Activated CD4-positive, alpha-beta T cell treated with anti-CD3 and anti-CD28 coated beads, Interleukin-2, amount 50 U/mL, for 16 hours (primary cell): ENCODE data around the gene COL18A1.

ENCODE experiments used
- DNase-seq: peaks from one replicate; pipeline ENCODE4 v3.0.0-alpha.2; 2020

COL18A1 gene

DNA sequence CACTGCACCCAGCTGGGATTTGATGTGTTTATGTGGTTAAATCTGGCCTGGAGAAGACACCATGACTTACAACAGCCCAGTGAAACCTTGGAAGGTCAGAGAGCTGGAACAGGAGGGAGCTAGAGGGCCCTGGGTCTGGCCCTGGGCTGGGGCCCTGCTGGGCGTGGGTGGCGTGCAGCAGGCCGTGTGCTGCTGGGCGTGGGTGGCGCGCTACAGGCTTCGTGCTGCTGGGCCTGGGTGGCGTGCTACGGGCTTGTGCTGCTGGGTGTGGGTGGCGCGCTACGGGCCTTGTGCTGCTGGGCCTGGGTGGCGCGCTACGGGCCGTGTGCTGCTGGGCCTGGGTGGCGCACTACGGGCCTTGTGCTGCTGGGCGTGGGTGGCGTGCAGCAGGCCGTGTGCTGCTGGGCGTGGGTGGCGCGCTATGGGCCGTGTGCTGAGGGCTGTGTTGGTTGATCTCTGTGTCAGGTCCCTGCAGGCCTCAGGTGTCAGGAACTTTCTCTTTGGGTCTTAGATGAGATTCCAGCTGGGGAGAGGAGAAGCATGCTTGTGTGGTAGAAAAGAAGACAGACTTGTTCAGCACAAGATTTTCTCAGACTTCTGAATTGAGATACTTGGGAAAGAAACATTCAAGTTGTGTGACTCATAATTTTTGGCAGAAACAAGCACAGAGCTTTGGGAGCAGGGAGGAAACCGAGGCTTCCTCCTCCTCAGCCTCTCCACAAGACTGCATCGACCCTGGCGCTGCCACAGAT is 66.0 kb downstream of the COL18A1 start:
- peak; percentile 20 for DNase-seq

GRCh38 chr21:45471525-45472221 is 66.7 kb downstream of the COL18A1 start:
- no peak for DNase-seq

DNA sequence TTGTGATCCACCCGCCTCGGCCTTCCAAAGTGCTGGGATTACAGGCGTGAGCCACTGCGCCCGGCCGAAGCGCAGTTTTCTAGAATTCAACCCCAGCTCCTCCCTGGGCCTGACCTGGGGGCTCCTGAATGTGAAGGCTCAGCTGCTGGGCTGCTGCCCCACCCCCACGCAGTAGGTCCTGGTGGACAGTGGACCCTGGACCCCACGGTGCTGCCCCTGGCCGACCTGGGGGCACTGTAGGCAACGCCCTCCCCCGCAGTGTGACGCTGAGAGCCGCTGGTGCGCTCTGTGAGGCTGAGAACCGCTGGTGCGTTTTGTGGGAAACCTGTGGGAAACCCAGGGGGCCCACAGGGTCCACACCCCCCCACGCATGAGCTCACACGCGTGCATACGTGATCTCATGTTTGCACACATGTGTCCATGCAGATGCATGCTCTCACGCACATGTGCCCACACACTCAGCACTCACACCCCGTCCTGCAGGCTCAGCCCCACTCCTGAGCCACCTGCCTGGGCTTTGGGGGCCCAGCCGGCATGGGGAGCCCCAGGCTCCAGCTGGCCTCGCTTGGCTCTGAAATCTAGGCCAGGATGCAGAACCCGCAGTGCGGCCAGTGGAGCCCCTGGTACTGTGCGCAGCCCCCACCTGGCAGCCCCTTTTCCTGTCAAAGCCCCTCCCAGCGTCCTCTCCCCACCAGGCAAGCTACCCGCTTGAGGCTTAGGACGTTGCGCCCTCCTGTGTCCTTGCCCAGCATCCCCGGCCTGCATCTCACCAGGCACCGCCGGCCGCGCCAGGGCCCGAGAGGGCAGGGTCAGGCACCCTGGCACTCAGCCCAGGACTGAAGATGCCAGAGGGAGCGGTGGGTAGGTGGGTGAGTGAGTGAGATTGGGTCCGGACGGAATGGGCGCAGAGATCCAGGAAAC is 67.7 kb downstream of the COL18A1 start:
- DNase-seq: no peak

DNA sequence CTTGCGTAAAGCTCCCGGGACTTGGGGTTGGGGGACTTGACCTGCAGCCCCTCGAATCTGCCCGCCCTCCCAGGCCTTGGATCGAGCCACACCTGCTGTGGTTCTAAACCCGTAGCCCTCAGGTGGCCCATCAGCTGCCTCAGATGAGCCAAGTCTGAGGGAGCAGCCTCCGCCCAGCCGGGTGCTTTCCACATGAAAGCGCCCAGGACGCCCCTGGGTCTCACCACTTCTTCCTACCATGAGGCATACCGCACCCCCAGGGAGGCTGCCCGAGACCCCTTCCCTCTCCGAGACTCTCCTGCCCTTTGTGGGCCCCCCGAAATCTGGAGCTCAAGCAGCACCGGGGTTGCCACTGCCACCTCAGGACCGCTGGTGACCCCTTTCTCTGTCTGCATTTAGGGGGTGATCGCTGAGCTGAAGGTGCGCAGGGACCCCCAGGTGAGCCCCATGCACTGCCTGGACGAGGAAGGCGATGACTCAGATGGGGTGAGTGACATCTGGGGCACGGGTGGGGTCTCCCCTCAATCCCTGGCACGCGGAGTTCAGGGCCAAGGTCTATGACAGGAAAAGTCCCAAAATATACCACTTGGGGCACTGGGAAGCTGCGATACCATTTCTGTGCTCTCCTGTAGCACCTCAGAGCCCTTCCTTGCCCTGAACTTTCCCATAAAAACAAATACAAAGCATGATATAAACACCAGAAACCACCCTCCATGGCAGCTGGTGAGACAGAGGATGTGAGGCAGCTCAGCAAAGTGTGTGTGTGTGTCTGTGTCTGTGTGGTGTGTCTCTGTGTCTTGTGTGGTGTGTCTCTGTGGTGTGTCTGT is 68.7 kb downstream of the COL18A1 start:
- no peak for DNase-seq

- DNase-seq: no peak
Measured at GRCh38 chr21:45474323-45474950, 69.5 kb downstream of the COL18A1 start.

DNA sequence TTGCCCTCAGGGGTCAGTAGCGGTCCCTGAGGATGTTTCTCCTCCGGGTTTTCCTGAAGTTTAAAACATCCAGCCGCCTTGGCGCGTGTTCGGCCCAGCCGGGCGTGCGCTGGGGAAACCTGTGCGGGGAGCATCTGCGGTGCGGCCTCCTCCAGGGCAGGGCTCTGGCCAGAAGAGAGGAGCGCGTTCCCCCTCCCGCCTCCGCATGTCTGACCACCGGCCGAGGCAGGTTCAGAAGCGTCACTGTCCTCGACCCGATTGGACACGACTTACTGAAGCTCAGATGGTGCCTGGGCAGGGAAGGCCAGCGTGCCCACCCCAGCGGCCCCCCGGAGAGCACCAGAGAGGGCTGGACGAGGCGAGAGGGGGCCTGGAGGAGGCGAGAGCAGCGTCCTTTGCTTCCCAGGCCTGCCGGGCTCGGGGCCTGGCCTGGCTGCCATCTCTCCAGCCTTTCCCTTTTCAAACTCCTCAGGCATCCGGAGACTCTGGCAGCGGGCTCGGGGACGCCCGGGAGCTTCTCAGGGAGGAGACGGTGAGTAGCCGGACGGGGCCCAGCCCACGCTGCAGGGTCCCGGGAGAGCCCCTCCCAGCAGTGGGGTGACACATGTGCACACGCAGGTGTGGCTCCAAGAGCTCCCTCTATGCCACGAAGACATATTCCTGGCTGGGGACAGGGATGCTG is 70.2 kb downstream of the COL18A1 start:
- DNase-seq: no peak

- DNase-seq: no peak
Measured at GRCh38 chr21:45475797-45476570, 71.0 kb downstream of the COL18A1 start.

- no peak for DNase-seq
Measured at GRCh38 chr21:45476582-45476981, 71.6 kb downstream of the COL18A1 start.

DNA sequence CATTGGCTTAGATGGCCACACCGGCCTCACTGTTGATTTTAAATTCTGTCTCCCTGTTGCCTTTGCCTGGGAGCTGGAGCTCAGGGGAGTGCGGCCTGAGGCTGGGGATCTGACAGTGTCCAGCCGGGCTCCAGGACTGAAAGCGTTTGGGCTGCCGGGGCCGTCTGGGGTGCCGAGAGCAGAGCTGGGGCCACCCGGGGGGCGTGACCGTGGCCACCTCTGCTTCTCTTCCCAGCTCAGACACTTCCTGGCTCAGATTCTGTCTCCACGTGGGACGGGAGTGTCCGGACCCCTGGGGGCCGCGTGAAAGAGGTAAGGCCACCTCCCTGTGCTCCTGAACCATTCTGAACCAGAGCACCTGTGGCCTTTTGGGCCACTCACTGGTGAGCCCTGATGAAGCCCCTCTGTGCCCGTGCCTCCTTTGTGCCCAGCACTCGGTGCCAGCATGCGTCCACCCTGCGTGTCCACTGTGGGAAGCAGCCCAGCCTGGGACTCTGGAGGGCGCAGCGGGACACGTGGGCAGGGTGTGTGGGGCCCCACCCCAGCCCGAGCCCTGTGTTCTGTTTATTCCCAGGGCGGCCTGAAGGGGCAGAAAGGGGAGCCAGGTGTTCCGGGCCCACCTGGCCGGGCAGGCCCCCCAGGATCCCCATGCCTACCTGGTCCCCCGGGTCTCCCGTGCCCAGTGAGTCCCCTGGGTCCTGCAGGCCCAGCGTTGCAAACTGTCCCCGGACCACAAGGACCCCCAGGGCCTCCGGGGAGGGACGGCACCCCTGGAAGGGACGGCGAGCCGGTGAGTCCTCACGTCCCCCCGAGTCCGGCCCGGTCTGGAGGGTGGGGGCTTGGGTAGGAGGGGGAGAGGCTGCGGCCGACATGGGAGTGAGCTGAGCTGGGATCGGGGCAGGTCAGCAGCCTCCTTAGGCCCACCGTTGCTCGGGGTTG is 72.5 kb downstream of the COL18A1 start:
- DNase-seq: no peak

- DNase-seq: peak; percentile 81
Measured at GRCh38 chr21:45478115-45478801, 73.3 kb downstream of the COL18A1 start.

DNA sequence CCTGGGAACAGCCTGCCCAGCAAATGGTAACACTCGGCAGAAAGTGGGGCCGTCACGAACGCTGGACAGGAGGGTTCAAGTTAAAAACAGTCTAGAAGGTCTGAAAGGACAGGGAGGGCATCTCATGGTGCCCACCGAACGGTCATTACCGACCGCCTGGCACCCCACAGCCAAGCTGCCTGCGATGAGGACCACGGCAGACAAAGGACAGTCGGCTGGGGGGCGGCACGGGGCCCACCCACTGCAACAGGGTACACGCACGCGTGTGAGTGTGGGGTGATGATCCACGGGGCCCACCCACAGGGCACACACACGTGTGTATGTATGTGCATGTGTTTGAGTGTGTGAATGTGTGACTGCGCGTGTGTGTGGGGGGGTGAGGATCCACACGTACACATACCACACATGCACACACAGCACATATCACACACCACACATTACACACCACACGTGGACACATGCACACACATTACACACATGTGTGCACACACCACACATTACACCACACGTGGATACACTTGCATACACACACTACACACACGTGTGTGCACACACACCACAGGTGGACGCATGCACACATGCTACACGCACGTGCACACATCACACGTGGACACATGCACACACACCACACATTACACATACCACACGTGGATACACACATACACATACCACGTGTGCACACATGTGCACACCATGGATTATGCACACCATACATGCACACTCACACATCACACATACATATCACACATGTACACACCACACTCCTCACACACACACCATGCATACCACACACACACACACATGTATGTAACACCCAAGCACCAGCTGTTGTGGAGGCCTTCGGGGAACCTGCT is 74.1 kb downstream of the COL18A1 start:
- no peak for DNase-seq

- no peak for DNase-seq
Measured at GRCh38 chr21:45479691-45480675, 75.0 kb downstream of the COL18A1 start.

DNA sequence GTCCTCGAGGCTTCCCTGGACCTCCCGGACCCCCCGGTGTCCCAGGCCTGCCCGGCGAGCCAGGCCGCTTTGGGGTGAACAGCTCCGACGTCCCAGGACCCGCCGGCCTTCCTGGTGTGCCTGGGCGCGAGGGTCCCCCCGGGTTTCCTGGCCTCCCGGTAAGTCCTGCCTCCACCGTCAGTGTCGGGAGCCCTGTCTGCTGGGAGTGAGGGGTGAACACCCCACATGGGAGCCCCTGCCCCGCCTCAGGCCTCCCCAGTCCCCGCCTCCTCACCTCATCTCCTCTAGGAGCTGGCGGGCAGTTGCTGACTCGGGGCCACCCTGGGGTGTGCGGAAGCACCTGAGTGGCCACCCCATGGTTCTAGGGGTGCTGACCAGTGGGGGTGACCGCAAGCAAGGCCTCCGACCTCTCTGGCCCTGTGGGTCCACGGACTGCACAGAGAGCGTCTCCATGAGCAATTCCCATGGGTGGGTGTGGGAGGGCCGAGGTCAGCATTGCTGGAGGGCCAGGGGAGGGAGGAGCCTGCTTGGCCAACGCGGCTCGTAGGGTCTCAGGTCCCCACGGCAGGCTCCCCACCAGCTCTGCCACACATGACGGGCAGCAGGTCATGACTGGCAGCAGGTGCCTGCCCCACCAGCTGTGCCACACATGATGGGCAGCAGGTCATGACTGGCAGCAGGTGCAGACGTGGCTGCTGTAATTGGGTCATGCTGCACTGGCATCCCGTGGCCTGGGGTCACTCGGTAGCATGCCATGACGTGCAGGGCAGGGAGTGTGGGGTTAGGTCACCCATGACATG is 75.9 kb downstream of the COL18A1 start:
- no peak for DNase-seq

DNA sequence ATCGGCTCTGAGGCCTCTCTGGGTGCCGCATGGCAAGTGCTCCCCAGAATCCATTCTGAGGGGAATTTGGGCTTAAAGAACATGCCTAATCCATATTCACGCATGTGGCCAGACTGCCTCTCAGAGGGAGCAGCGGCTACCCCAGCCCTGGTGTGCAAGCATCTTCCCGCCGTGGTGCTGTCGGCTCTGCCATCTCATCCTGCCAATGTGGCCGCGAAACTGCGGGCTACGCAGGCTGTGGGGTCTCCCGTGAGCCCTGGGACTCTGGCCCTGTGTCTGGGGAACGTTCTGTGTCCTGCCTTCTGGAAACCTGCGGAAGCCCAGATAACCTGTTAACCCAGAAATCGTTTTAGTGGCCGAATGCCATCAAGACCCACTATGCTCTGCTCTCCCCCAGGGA is 76.6 kb downstream of the COL18A1 start:
- DNase-seq: no peak
